Upper lobe of left lung (tissue), 4 donors: ENCODE results near the gene ZC3H8.
"Not testable (repeated sequence)": the region's sequence is repeated elsewhere in the genome, so short reads cannot be mapped to it uniquely, and the experiment has no call there.

Experiments
- CTCF ChIP-seq, 6 experiments: fragments of 450-650 bp in 4 of 6; fragments of 200-600 bp in 2 of 6; sonication (generic) in 2 of 6; IDR thresholded peaks; one replicate each; pipeline ENCODE4 v1.5.1; 2016 to 2019; ENCODE audit warnings: antibody characterized with exemption in 6 of 6
- POLR2AphosphoS5 ChIP-seq, 2 donors: sonication (generic); formaldehyde crosslinking; IDR thresholded peaks; one replicate each; pipeline ENCODE4 v1.5.1; 2017; ENCODE audit warnings: antibody characterized with exemption in 2 of 2

- TF ChIP-seq POLR2AphosphoS5, CTCF (IDR thresholded peaks at IDR 0.05): not testable (repeated sequence)
Measured at GRCh38 chr2:112283535-112283934, 28.7 kb upstream of the ZC3H8 start.
